Myocyte (in vitro differentiated cells): ENCODE data around the gene PKN3. TPM values are rescaled to one million over a fixed set of nuclear protein-coding genes. Genes with fewer than 3 reads are reported as not detected.
"Not testable (repeated sequence)": the region's sequence is repeated elsewhere in the genome, so short reads cannot be mapped to it uniquely, and the experiment has no call there.

ENCODE experiments used
- DNase-seq: peaks from one replicate; pipeline ENCODE4 v3.0.0-alpha.2; 2012; ENCODE audit warnings: low read depth
- polyA plus RNA-seq: library from polyadenylated mRNA; unstranded; fragments of >200 nt; gene quantifications from one replicate; pipeline ENCODE4 v1.2.1, GENCODE V29; 2012; ENCODE audit warnings: missing spikeins
- total RNA-seq: library from RNA; depleted of rRNA; stranded (reverse); fragments of >200 nt; gene quantifications from 2 replicates; pipeline ENCODE4 v1.2.3, GENCODE V29; 2014

The PKN3 gene
- total RNA-seq = 2.0 TPM in 2 replicates
- polyA plus RNA-seq = 2.2 TPM

DNA sequence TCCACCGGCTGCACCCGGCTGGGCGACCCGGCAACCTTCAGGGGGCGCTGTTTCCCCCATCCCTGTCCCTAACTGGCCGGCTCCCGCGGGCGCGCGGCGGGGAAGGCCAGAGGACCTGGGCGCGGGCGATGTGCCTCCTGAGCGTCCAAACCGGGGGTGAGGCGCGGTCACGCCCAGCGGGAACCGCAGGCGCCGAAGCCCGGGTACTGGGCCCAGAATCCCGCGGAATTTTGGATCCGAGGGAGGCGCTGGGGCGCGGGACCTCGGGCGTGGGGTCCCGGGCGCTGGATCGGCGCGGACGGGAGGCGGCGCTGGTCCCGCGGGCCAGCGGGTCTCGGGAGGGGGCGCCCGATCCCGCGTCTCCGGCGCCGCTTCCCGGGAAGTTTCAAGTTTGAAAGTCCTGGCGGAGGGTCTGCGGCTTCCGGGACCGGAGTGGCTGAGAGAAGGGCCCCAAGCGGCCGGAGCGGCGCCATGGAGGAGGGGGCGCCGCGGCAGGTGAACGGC, at the start of gene PKN3:
TSS of gene PKN3 (plus strand) at position 59 of the 504 bp plus-strand sequence. CDS start at position 472, 413 bp downstream.
- peak; percentile 85 for DNase-seq

DNA sequence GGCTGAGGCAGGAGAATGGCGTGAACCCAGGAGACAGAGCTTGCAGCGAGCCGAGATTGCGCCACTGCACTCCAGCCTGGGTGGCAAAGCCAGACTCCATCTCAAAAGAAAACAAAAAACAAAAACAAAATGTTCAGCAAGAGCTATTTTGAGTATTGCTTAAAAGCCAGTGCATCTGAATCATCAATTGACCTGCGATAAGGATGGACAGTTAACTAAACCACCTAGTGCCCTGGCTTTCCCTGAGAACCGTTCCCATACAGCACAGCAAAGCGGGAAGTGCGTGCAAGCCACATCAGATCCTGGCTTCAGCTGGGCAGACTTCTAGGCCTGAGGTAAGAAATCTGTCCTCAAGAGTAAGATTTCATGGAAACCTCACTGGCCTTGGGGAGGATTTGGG, 48.4 kb upstream of the PKN3 start:
- no peak for DNase-seq

DNA sequence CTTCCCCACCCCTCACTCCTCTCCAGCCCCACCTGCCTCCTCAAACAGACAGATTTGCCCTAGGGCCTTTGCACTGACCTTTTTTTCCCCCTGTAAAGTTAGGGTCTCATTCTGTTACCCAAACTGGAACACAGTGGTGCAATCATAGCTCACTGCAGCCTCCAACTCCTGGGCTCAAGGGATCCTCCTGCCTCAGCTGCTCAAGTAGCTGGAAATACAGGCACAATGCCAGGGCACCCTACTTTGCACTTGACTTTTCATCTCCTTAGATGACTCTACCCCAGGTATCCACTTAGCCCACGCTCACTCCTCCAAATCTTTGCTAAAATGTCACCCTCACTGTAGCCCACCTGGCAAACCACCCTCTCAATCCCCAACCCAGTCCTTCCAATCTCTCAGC, 47.8 kb upstream of the PKN3 start:
- DNase-seq = no peak

DNA sequence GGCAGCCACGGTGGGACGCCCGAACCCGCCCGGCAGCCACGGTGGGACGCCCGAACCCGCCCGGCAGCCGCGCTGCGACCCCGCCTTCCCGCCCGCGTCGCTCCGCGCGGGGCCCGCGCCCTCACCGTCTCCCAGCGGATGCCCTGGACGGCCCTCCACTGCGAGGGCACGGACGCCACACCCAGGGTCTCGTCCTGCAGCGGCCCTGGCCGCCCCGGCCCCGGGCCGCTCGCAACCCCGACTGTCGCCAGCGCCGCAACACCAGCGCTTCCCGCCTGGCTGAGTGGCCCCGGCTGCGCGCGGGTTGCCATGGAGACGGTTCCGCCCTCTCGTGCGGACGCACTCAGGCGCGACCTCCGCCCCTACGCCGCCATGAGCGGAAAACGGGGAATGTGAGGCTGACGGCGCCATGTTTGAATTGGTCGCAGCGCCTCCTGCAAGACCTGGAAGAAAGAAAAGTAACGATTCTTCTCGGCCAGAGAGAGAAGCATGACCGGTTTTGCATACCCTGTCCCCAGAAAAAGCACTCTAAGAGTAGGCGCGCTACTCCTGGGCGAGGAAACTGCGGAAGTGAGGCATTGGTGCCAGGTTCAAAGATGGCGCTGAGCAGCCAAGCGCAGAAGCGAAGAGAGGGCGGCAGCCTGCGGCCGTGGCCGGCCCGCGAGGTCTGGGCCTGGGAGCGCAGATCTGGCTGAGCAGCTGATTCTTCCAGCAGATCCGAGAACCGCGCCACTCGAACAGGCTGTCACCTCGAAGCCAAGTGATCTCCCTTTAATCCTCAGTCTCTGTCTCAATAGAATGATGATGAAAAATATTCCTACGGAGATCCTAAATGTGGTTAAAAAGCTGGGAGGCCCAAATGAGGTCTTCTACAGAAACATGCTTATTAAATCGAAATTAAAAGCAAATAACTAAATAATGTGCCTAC, 45.6 kb upstream of the PKN3 start, which contains the start of gene DYNC2I2:
TSS of gene DYNC2I2 (minus strand) at position 432 of the 928 bp plus-strand sequence. CDS start at position 311, 121 bp downstream.
- DNase-seq = peak; percentile 94

DNA sequence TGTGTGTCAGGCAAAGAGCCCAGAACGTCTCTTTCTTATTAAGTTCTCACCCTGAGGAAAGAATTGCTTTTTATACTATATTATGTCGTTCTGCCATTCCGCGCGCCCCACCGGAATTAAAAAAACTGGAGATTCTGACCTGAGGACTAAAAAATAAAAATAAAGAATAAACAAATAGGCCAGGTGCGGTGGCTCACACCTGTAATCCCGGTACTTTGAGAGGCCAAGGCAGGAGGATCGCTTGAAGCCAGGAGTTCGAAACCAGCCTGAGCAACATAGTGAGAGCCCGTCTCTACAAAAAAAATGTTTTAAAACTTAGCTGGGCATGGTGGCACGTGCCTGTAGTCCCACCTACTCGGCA, 45.0 kb upstream of the PKN3 start:
- DNase-seq = no peak

DNA sequence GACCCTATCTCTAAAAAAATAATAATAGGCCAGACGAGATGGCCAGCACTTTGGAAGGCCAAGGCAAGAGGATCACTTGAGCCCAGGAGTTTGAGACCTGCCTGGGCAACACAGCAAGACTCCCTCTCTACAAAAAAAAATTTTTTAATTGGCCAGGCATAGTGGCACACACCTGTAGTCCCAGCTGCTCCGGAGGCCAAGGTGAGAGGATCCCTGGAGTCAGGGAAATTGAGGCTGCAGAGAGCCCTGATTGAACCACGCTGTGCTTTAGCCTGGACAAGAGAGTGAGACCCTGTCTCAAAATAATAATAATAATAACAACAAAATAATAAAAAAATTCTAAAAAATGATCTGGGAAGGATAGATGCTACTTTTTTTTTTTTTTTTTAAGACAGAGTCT, 44.5 kb upstream of the PKN3 start:
- DNase-seq = no peak

DNA sequence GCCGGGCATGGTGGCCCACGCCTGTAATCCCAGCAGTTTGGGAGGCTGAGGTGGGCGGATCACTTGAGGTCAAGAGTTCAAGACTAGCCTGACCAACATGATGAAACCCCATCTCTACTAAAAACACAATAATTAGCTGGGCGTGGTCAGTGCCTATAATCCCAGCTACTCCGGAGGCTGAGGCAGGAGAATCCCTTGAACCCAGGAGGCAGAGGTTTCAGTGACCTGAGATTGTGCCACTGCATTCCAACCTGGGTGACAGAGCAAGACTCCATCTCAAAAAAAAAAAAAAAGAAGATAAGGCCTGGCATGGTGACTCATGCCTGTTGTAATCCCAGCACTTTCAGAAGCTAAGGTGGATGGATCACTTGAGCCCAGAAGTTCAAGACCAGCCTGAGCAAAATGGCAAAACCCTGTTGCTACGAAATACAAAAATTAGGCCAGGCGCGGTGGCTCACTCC, 35.8 kb upstream of the PKN3 start:
- not testable (repeated sequence) for DNase-seq

DNA sequence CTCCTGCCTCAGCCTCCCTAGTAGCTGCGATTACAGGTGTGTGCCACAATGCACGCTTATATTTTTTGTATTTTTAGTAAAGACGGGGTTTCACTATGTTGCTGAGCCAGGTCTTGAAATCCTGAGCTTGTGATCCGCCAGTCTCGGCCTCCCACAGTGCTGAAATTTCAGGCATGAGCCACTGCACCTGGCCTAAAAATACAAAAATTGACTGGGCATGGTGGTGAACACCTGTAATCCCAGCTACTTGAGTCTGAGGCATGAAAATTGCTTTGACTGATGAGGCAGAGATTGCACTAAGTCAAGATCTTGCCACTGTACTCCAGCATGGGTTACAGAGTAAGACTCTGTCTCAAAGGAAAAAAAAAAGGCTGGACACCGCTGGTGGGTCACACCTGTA, 32.5 kb upstream of the PKN3 start:
- DNase-seq = no peak

DNA sequence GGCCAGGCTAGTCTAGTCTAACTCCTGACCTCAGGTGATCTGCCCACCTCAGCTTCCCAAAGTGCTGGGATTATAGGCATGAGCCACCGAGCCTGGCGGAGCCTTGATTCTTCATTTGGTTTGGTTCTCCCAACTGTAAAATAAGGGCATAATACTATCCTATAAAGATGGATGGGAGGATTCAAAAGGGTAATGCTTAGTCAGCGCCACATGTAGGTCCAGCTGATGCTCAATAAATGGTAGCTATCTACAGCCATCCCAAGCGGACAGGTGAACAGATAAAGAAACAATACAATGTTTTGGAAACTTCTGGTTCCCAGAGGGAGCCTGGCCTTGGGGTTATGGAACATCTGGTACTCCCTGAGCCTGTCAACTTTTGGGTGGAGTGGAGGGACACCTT, 26.9 kb upstream of the PKN3 start:
- DNase-seq = no peak

DNA sequence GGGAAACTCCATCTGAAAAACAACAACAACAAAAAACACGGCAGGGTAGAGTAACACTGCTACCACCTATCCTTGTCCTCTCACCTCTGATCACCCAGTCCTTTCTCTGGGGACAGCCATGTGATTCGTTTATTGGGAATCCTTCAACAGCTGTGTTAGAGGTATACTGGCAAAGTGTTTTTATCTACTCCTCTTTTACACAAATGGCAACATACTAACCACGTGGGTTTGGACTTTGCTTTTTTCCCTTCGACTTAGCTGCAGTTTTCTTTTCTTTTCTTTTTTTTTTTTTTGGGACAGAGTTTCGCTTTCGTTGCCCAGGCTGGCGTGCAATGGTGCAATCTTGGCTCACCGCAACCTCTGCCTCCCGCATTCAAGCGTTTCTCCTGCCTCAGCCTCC, 24.5 kb upstream of the PKN3 start:
- no peak for DNase-seq

DNA sequence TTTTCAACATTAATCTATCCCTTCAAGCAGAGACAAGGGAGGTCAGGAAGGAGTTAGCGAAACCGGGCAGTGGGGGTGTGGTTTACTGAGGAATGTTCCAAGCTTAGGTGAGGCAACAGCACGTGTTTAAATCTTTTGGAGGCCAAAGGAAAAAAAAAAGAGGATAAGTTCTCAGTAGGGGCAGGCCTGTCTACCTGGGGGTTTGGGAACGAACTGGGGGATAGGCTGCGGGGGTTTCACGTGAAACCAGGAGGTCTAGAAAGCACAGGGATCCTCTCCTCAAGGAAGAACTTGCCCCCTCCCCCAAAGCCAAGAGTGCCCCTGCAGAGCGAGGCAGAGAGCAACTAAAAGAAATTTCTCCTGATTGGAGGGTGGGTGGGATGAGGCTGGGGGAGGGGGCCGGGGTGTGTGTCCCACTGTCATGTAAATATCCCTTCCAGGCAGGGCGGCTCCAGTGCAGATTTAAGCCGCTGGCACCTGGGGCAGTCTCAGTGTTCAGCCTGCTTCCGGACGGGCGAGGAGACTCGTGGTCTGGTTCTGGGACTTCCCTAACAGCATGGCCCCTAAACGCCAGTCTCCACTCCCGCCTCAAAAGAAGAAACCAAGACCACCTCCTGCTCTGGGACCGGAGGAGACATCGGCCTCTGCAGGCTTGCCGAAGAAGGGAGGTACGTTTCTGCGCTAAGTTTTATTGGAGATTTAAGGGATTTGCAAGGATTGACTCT, 18.8 kb upstream of the PKN3 start:
- no peak for DNase-seq

DNA sequence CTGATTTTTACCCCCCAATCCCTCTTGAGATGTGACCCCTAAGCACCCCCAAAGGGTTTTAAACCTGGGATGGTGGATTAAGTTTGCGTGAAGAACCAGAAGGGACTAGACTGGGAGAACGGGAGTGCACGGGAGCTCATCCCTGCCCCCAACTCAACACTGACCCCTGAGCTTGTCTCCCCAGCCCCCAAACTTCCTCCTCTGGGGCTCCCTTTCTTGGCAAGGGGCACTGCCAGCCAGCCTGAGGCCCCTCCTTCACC, 18.3 kb upstream of the PKN3 start:
- no peak for DNase-seq

DNA sequence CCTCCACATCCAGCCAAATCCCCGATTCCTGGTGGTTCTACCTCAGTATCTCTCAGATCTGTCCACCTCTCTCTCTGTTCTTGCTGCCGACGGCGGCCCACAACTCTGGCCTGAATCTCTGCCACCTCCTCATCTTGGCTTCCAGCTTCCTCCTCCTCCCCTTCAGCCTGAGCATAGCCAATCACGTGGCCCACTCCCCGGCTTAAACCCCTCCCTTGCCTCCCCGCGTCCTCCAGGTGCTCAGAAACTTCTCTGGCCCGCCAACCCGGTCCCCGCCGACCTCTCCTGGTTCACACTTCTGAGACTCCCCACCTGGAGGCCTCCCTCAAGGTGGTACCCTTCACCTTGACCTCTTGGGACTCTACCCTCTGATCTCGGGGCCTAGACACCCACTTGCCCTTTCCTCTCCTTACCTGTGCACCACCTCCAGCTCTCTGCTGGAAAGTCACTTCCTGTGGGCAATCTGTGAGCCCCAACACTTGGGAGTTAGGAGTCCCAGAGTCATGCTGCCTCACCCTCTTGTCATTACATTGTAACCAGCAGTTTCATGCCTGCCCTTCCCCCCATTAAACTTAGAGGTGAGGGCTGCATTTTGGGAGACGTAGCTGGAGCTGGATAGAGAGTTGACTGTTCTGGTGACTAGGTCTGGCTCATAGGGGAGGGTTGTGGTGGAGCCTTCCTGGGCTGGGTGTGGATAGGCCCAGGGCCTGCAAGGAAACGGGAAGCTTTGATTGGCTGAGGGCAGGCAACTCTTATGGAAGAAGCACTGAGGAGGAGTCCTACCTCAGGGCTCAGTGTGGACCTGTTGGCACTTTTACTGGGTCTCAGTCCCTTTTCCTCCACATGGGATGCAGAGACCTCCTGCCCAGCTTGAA, 17.7 kb upstream of the PKN3 start:
- no peak for DNase-seq

DNA sequence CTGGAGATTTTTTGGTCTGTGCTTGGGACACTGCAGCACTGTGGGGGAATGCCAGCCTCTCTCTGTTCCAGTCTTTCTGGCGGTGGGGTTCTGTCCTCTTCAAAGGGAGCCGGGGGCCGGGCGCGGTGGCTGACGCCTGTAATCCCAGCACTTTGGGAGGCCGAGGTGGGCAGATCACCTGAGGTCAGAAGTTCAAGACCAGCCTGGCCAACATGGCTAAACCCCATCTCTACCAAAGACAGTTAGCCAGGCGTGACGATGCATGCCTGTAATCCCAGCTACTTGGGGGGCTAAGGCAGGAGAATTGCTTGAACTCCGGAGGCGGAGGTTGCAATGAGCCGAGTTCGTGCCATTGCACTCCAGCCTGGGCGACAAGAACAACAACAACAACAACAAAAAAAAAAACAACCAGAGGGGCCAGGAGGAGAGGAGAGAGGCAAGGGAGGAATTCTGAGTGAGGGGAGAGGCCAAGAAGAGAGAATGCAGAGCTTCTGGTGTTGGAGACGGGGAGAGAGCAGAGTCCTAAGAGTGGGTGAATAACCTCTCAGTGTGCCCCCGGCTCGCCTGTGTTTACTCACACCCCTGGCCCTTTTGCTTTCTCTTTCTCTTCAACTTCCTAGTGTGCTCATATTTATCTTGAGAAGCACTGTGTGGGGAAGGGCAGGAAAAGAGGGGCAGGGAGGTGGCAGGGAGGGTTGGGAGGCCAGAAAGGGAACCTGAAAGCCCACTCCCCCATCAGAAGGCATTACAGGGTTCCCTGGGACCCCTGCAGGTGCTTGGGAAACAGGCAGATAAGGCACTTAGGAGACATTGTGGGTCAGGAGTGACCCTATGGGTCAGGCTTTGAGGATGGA, 16.4 kb upstream of the PKN3 start:
- DNase-seq = no peak

DNA sequence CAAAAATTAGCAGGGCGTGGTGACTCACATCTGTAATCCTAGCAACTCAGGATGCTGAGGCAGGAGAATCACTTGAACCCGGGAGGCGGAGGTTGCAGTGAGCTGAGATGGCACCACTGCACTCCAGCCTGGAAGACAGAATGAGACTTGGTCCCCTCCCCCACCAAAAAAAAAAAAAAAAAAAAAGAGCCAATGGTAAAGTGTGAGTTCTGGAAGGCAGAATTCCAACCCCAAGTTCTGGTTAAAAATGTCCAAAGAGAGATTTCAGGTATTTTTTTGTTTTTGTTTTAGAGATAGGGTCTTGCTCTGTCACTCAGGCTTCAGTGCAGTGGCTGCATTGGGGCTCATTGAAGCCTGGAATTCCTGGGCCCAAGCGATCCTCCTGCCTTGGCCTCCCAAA, 14.8 kb upstream of the PKN3 start:
- no peak for DNase-seq

DNA sequence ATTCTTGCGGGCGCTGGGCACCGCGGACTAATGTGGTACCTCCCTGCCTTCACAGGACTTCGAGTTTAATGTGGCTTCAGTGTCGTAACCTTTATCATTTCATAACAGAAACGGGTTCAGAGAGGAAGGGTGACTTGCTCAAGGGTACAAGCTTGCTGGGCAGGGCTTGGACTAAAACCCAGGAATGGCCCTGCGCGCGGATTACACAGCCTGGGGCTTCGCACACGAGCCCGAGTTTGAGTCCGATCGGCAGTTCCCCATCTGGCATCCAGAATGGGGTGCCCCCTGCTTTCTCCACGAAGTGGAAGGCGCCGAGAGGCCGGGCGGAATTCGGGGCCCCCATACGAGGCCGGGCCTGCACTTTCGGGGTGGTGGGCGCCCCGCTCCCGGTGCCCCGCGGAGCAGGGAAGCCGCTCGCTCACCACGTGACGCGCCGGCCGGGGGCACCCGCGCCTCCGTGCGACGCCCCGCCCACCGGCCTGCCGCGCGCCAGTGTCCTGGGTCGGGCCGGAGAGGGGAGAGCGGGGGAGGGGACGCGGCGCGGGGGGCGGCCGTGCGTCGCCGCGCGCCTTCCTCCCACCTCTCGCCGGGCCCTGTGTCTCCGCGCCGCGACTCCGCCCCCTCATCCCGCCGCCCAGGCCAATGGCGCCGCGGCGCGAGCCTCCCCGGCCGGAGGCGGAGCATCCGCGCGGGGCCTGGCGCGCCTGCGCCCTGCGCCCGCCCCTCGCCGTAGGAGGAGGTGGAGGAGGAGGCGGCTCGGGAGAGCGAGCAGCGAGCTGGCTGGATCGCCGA, 13.6 kb upstream of the PKN3 start, which contains the start of gene SET:
TSS of gene SET (plus strand) at position 722 of the 792 bp plus-strand sequence. CDS start 361 bp downstream, outside the sequence.
- peak; percentile 94 for DNase-seq

DNA sequence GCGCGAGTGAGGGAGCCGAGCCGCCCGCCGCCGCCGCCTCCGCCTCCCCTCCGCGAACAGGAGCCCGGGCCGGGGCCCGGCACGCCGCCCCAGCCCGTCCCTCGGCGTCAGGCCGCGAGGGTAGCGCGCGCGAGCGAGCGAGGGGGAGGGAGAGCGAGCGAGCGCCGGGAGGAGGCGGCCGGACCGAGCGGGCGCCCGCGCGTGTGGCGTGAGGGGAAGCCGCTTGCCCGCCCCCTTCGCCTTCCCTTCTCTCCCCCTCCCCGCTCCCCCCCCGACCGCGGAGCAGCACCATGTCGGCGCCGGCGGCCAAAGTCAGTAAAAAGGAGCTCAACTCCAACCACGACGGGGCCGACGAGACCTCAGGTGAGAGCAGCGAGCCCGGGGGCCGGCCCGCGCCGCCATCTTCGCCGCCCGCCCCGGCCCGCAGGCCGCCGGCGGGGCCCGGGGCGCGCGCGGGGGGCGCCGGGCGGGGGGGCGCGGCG, 13.0 kb upstream of the PKN3 start:
- no peak for DNase-seq

DNA sequence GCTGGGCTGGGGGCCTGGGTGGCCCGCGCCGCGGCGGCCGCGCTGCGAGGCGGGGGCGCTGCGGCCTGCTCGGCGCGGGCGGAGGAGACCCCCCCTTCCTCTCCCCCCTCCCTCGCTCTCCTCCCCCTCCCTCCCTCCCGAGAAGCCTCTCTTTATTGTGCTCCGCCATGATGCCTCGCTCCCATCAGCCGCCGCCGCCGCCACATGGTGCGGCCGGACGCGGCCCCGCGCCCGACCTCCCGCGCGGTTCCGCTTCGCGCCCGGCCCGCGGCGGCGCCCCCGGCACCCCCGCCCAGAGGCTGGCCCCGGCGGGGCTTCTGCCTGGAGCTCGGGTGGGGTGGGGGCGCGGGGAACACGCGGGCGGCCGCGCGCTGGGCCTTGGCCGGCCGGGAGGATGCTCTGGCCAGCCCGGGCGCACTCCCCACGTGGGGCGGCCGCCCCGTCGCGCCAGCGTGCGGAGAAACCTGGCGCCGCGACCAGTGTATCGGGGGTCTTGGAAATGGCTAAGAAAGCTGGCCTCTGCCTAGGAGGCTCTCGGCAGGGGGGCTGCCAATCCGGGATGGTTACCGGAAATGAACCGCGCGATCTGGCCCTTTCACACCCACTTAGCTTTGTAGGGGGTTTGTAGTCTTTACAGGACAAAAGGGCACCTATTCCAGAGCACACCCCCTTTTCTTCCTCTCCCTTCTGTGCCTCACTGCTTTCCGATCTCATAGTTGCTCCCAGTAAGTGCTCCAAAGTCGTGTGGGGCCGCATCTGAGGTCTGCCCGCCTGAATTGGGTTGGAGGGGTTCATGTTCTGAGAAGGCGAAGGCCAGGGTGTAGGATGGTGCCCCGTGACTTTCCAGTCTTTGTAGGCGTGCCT, 12.3 kb upstream of the PKN3 start:
- peak; percentile 52 for DNase-seq
